ENCODE data around the gene TBPL1.

Gene TBPL1

GRCh38 chr6:134004714-134005113, 51.7 kb downstream of the TBPL1 start:
- DNase-seq = no peak
- no peak overlapping the region for H3K27ac ChIP-seq
- H3K4me3 ChIP-seq = no peak overlapping the region
- intact Hi-C loops (cut with DNase I; ENCODE audit: low total_unique reads) = no loop called here
- H3K9me3 ChIP-seq = no peaks in the 10 kb centered on the region
- H3K27me3 ChIP-seq = no peaks in the 10 kb centered on the region
- H3K4me1 ChIP-seq = peaks cover 0 to 28% (median 6%) of the 10 kb centered on the region in 4 donors
- H3K36me3 ChIP-seq = peaks cover 0 to 2% (median 0%) of the 10 kb centered on the region in 3 donors
- no peak for TF ChIP-seq CTCF (IDR thresholded peaks at IDR 0.05)

DNA sequence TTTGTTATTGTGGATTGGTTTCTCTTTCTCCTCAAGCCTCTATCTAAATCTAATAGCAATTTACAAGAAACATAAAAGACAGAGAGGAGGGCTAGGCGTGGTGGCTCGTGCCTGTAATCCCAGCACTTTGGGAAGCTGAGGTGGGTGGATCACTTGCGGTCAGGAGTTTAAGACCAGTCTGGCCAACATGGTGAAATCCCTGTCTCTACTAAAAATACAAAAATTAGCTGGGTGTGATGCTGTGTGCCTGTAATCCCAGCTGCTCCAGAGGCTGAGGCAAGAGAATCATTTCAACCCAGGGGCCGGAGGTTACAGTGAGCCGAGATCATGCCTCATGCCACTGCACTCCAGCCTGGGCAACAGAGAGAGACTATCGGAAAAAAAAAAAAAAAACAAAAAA, 52.8 kb downstream of the TBPL1 start:
- DNase-seq = no peak
- TF ChIP-seq CTCF (IDR thresholded peaks at IDR 0.05) = no peak
- intact Hi-C loops (cut with DNase I; ENCODE audit: low total_unique reads) = no loop called here

GRCh38 chr6:134007077-134007476, 54.1 kb downstream of the TBPL1 start:
- intact Hi-C loops (cut with DNase I; ENCODE audit: low total_unique reads) = no loop called here
- no peak overlapping the region for H3K27ac ChIP-seq
- H3K4me3 ChIP-seq = no peak overlapping the region
- peaks cover 0 to 28% (median 6%) of the 10 kb centered on the region in 4 donors for H3K4me1 ChIP-seq
- DNase-seq = no peak
- H3K27me3 ChIP-seq = no peaks in the 10 kb centered on the region
- TF ChIP-seq CTCF (IDR thresholded peaks at IDR 0.05) = no peak
- H3K36me3 ChIP-seq = peaks cover 0 to 4% (median 0%) of the 10 kb centered on the region in 3 donors
- no peaks in the 10 kb centered on the region for H3K9me3 ChIP-seq

More for the DNA sequence above, 52.8 kb downstream of the TBPL1 start:
- peaks cover 0 to 4% (median 0%) of the 10 kb centered on the region in 3 donors for H3K36me3 ChIP-seq
- no peak overlapping the region for H3K27ac ChIP-seq
- H3K27me3 ChIP-seq = no peaks in the 10 kb centered on the region
- peaks cover 0 to 28% (median 6%) of the 10 kb centered on the region in 4 donors for H3K4me1 ChIP-seq
- H3K9me3 ChIP-seq = no peaks in the 10 kb centered on the region
- H3K4me3 ChIP-seq = no peak overlapping the region

DNA sequence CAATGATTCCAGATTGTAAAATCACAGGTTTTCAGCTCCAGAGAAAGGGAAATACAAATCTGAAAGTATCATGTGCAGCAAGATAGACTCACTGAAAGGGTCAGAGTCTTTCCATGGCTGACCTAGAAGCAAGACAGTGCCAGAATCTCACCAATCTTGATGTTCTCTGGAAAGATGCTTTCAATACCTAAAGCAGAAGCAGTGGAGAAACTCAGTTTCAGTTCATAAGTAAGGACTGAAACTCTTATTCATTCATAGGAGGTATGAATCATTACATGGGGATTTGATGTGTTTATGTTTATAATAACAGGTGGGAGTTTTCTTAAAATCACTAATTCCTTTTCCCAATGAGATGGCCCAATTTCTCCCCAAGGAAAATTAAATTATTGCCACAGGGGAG, 56.9 kb downstream of the TBPL1 start:
- H3K36me3 ChIP-seq = peaks cover 0 to 4% (median 0%) of the 10 kb centered on the region in 3 donors
- no peak for TF ChIP-seq CTCF (IDR thresholded peaks at IDR 0.05)
- no peak for DNase-seq
- peaks cover 0 to 6% (median 1%) of the 10 kb centered on the region in 4 donors for H3K4me1 ChIP-seq
- H3K27ac ChIP-seq = no peak overlapping the region
- H3K27me3 ChIP-seq = no peaks in the 10 kb centered on the region
- no peaks in the 10 kb centered on the region for H3K9me3 ChIP-seq
- intact Hi-C loops (cut with DNase I; ENCODE audit: low total_unique reads) = no loop called here
- H3K4me3 ChIP-seq = no peak overlapping the region

DNA sequence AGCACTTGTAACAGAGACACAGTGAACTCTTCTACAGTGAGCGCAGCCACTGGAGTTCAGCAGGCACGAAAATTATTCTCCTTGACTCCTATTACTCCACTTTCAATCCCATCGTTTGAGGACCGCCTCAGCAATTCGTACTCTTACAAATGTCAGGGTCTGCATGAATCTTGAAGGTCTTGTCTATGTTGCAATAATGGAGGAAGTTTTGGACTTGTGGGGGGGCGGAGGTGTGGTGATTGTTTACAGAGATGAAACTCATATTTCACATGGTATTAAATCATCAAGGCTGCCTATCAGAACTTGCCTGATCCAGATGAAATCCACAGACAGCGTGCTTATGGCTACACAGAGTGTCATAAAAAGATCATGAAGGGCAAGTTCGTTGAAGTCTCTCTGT, 57.4 kb downstream of the TBPL1 start:
- H3K27me3 ChIP-seq = no peaks in the 10 kb centered on the region
- intact Hi-C loops (cut with DNase I; ENCODE audit: low total_unique reads) = no loop called here

More for the DNA sequence above, 57.4 kb downstream of the TBPL1 start:
- Histone ChIP-seq H3K27ac (no peak overlapping the region), H3K9me3 (no peaks in the 10 kb centered on the region), H3K4me1 (peaks cover 0 to 6% (median 0%) of the 10 kb centered on the region in 4 donors), H3K4me3 (no peak overlapping the region), H3K36me3 (peaks cover 0 to 4% (median 0%) of the 10 kb centered on the region in 3 donors)
- no peak for DNase-seq
- no peak for TF ChIP-seq CTCF (IDR thresholded peaks at IDR 0.05)
